Adrenal gland (tissue), 5 donors: ENCODE results near the gene GPR37L1.

Experiments used
- POLR2A ChIP-seq, 2 donors: fragments of 450-650 bp; IDR thresholded peaks; one replicate each; pipeline ENCODE4 v1.6.1; 2017; ENCODE audit warnings: antibody characterized with exemption in 2 of 2, mild to moderate bottlenecking in 2 of 2, moderate library complexity in 1 of 2
- TF ChIP-seq, protein P1 (sequence below), 6 experiments: fragments of 450-650 bp in 4 of 6; fragments of 200-600 bp in 2 of 6; sonication (generic) in 1 of 6; IDR thresholded peaks; 1 replicate in 5 of 6; 2 replicates in 1 of 6; pipeline versions ENCODE4 v1.5.1 to v1.8.0; 2016 to 2021; ENCODE audit warnings: antibody characterized with exemption in 6 of 6, mild to moderate bottlenecking in 2 of 6, moderate library complexity in 1 of 6
- donor health status: DM: no; HTN: no; CAD: no.

DNA sequence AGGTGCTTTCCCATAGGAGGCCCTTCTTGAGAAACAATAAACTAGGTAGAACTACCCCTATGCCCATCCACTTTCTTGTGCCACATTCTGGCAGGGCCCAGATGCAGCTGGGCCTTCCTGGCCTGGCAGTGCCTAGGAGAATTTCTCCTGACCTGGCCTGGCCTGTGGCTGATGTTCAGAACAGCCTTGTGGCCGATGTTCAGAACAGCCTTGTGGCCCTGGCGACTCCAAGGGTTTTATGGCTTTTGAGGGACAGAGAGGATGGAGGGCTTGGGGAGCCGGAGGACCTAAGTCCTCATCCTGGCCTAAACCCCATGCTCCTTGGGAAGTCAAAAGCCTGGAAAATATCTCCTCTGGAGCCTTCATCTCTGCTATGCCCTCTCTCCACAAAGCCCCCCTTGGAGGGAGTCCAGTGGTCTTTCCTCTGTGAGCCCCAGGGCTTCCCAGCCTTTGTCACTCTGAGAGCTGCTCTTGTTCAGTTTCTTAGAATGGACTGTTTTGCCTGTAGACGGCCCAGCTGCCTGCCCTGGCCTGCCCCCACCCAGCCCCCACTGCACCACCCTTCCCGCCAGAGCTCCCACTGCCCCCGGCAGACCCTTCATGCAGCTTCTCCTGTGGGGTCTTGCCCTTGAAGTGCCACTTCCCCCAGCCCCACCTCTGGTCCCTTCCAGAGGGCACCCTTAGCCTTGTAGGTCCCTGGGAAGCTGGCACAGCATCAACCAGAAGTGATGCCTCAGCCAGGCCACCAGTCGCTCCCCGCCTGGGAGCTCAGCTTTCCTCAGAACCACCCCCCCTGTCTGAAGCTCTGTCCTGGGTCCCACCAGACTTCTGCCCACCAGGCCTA lies 7.0 kb downstream of the GPR37L1 start:
- TF ChIP-seq, protein P1, sequence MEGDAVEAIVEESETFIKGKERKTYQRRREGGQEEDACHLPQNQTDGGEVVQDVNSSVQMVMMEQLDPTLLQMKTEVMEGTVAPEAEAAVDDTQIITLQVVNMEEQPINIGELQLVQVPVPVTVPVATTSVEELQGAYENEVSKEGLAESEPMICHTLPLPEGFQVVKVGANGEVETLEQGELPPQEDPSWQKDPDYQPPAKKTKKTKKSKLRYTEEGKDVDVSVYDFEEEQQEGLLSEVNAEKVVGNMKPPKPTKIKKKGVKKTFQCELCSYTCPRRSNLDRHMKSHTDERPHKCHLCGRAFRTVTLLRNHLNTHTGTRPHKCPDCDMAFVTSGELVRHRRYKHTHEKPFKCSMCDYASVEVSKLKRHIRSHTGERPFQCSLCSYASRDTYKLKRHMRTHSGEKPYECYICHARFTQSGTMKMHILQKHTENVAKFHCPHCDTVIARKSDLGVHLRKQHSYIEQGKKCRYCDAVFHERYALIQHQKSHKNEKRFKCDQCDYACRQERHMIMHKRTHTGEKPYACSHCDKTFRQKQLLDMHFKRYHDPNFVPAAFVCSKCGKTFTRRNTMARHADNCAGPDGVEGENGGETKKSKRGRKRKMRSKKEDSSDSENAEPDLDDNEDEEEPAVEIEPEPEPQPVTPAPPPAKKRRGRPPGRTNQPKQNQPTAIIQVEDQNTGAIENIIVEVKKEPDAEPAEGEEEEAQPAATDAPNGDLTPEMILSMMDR (IDR thresholded peaks at IDR 0.05): no peak
- no peak for TF ChIP-seq POLR2A (IDR thresholded peaks at IDR 0.05)
